Measurements from ENCODE around the gene PSMB5. TPM values are rescaled to one million over a fixed set of nuclear protein-coding genes. Genes with fewer than 3 reads are reported as not detected.
A peak's percentile ranks its signal among the peaks of the same experiment; 100 is the strongest.

PSMB5 gene
- total and polyA plus RNA-seq, 8 donors = 114 to 199 (median 177) TPM

- H3K4me3 ChIP-seq = no peak overlapping the region
- no peak overlapping the region for H3K27ac ChIP-seq
- intact Hi-C loops (cut with DNase I) = loop anchor here (5.0 to 10.0 kb wide), 2 partner anchors 72 to 74 kb away; partner anchors contain the start of gene AJUBA (in 1 of the 2)
- ATAC-seq (no peak), DNase-seq (no peak)
- peaks cover 5 to 56% of the 10 kb centered on the region in 2 donors for H3K36me3 ChIP-seq
- TF ChIP-seq CTCF (IDR thresholded peaks at IDR 0.05) = no peak
- peaks cover 0 to 8% of the 10 kb centered on the region in 2 donors for H3K27me3 ChIP-seq
- peaks cover 11 to 37% of the 10 kb centered on the region in 2 donors for H3K4me1 ChIP-seq
- no peaks in the 10 kb centered on the region for H3K9me3 ChIP-seq
Observed at GRCh38 chr14:23058654-23059504, 24.2 kb upstream of the PSMB5 start.

- no peaks in the 10 kb centered on the region for H3K9me3 ChIP-seq
- peak overlapping the region; percentile 62 to 67 for H3K4me3 ChIP-seq
- intact Hi-C loops (cut with DNase I) = loop anchor here (5.0 to 10.0 kb wide), 2 partner anchors 71 to 73 kb away; partner anchors contain the start of gene AJUBA (in 1 of the 2)
- H3K36me3 ChIP-seq = peaks cover 0 to 47% of the 10 kb centered on the region in 2 donors
- H3K27me3 ChIP-seq = peaks cover 0 to 8% of the 10 kb centered on the region in 2 donors
- DNase-seq = peak; percentile 89 to 95 (median 90)
- H3K27ac ChIP-seq = peak overlapping the region; percentile 58 to 69
- TF ChIP-seq CTCF (IDR thresholded peaks at IDR 0.05) = peak; percentile 89 to 95
- H3K4me1 ChIP-seq = peaks cover 11 to 37% of the 10 kb centered on the region in 2 donors
- peak; percentile 87 for ATAC-seq
Observed at GRCh38 chr14:23057757-23058653, 23.3 kb upstream of the PSMB5 start.

GRCh38 chr14:23056956-23057756 lies 22.5 kb upstream of the PSMB5 start, which contains the start of gene CDH24:
TSS of gene CDH24 (minus strand) at chr14:23057520. CDS start at chr14:23055733, 1,787 bp downstream.
- Histone ChIP-seq H3K9me3 (no peaks in the 10 kb centered on the region), H3K27me3 (peaks cover 0 to 8% of the 10 kb centered on the region in 2 donors), H3K27ac (peak within 1 kb of the TSS; percentile 58 to 69), H3K36me3 (peaks cover 0 to 38% of the 10 kb centered on the region in 2 donors), H3K4me1 (peaks cover 11 to 33% of the 10 kb centered on the region in 2 donors), H3K4me3 (peak within 1 kb of the TSS; percentile 62 to 67)
- TF ChIP-seq CTCF (IDR thresholded peaks at IDR 0.05) = no peak
- intact Hi-C loops (cut with DNase I) = loop anchor here (5.0 to 10.0 kb wide), 2 partner anchors 70 to 72 kb away; partner anchors contain the start of gene AJUBA (in 1 of the 2)
- ATAC-seq = peak; percentile 75
- DNase-seq = peak; percentile 75 to 93 (median 84)

- peak overlapping the region; percentile 62 to 67 for H3K4me3 ChIP-seq
- H3K27me3 ChIP-seq = peaks cover 0 to 8% of the 10 kb centered on the region in 2 donors
- no peaks in the 10 kb centered on the region for H3K9me3 ChIP-seq
- ATAC-seq = peak; percentile 66
- peak; percentile 44 to 66 for TF ChIP-seq CTCF (IDR thresholded peaks at IDR 0.05)
- H3K36me3 ChIP-seq = peaks cover 0 to 30% of the 10 kb centered on the region in 2 donors
- DNase-seq = peak in 3 of 4 donors; percentile 47 to 88 (median 73)
- peaks cover 11 to 29% of the 10 kb centered on the region in 2 donors for H3K4me1 ChIP-seq
- intact Hi-C loops (cut with DNase I) = loop anchor here (5.0 to 10.0 kb wide), 2 partner anchors 69 to 72 kb away; partner anchors contain the start of gene AJUBA (in 1 of the 2)
- peak overlapping the region in 1 of 2 donors; percentile 37 for H3K27ac ChIP-seq
Observed at GRCh38 chr14:23056145-23056955, 21.6 kb upstream of the PSMB5 start.

Measured in left lung (tissue), 10 donors.